Measurements from ENCODE around the gene IFNAR1.
A peak's percentile ranks its signal among the peaks of the same experiment; 100 is the strongest.
"Not testable (repeated sequence)": the region's sequence is repeated elsewhere in the genome, so short reads cannot be mapped to it uniquely, and the experiment has no call there.

The IFNAR1 gene

DNA sequence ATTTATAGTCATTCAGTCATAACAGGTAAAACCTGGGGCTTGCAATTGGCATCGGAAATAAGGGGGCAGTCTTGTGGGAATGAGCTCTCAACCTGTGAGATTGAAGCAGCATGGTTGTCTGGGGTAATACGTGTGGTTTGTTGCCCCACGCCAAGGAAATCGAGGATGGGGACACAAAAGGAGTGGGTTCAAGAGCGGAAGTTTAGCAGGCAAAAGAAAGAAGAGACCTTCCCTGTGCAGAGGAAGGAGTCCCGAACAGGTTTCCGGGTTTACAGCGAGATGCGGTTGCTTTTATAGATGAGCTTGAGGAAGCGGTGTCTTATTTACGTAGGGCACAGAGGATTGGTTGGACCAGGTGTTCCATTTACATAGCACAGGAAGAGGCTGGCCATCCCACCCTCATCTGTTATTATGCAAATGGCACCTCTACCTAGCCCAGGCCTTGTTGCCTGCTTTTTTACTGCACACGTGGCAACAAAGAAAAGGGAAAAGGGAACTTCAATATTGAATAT is 37.3 kb downstream of the IFNAR1 start:
- peak overlapping the region; percentile 22 for H3K4me3 ChIP-seq (ENCODE audit: low read depth, low read length)
- TF ChIP-seq POLR2A (IDR thresholded peaks at IDR 0.05; ENCODE audit: extremely low read depth, insufficient read length) (peak; percentile 83), MYC (IDR thresholded peaks at IDR 0.05; ENCODE audit: low read depth, low read length) (no peak)
- TF ChIP-seq, protein P1, sequence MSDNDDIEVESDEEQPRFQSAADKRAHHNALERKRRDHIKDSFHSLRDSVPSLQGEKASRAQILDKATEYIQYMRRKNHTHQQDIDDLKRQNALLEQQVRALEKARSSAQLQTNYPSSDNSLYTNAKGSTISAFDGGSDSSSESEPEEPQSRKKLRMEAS (IDR thresholded peaks at IDR 0.05; ENCODE audit: low read depth, low read length) = peak; percentile 66; the same call in 1 of the 2 replicates
- TF ChIP-seq, protein P2, sequence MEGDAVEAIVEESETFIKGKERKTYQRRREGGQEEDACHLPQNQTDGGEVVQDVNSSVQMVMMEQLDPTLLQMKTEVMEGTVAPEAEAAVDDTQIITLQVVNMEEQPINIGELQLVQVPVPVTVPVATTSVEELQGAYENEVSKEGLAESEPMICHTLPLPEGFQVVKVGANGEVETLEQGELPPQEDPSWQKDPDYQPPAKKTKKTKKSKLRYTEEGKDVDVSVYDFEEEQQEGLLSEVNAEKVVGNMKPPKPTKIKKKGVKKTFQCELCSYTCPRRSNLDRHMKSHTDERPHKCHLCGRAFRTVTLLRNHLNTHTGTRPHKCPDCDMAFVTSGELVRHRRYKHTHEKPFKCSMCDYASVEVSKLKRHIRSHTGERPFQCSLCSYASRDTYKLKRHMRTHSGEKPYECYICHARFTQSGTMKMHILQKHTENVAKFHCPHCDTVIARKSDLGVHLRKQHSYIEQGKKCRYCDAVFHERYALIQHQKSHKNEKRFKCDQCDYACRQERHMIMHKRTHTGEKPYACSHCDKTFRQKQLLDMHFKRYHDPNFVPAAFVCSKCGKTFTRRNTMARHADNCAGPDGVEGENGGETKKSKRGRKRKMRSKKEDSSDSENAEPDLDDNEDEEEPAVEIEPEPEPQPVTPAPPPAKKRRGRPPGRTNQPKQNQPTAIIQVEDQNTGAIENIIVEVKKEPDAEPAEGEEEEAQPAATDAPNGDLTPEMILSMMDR (IDR thresholded peaks at IDR 0.05; ENCODE audit: low read depth, low read length) = no peak
- peak; percentile 64 for DNase-seq (ENCODE audit: low read depth)

DNA sequence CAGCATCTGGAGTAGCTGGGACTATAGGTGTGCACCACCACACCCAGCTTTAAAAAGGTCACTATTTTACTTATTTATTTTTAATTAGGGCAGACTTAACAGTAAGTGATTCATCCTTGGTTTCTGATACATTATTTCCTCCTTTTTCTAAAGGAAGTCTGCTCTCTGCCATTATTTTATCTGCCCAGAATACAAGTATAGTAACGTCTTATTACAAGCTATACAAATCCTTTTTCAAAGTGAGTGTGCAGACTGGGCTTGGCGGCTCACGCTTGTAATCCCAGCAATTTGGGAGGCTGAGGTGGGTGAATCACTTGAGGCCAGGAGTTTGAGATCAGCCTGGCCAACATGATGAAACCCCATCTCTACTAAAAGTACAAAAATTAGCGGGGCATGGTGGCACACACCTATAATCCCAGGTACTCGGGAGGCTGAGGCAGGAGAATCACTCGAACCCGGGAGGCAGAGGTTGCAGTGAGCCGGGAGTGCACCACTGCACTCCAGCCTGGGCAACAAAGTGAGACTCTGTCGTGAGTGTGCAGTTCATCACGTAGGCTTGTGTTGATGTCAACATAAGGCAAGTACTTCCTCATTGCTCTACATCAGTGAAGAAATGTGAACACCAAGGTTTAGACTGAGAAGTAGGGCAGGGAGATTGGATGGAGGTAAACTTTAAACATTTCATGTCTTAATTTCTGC is 39.3 kb downstream of the IFNAR1 start:
- not testable (repeated sequence) for H3K4me3 ChIP-seq (ENCODE audit: low read depth, low read length)
- DNase-seq (ENCODE audit: low read depth) = peak; percentile 77
- peak; percentile 29; the same call in 1 of the 2 replicates for TF ChIP-seq MYC (IDR thresholded peaks at IDR 0.05; ENCODE audit: low read depth, low read length)
- TF ChIP-seq, protein P1 (IDR thresholded peaks at IDR 0.05; ENCODE audit: low read depth, low read length) = 0 out of 2 replicates have a peak, but pooled peaks have one; percentile 23

DNA sequence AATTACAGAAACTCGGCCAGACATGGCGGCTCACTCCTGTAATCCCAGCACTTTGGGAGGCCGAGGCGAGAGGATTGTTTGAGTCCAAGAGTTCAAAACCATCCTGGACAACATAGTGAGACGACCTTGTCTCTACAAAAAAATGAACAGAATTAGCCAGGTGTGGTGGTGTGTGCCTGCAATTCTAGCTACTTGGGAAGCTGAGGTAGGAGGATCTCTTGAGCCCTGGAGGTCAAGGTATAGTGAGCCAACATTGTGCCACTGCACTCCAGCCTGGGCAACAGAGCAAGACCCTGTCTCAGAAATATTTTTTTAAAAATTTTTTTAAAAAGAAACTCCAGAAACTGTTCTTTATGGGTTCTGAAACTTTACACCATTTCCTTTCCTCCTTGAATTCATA is 40.1 kb downstream of the IFNAR1 start:
- TF ChIP-seq, protein P2 (IDR thresholded peaks at IDR 0.05; ENCODE audit: low read depth, low read length) = no peak
- no peak for TF ChIP-seq MYC (IDR thresholded peaks at IDR 0.05; ENCODE audit: low read depth, low read length)
- no peak for TF ChIP-seq POLR2A (IDR thresholded peaks at IDR 0.05; ENCODE audit: extremely low read depth, insufficient read length)
- TF ChIP-seq, protein P1 (IDR thresholded peaks at IDR 0.05; ENCODE audit: low read depth, low read length) = no peak
- DNase-seq (ENCODE audit: low read depth) = no peak

DNA sequence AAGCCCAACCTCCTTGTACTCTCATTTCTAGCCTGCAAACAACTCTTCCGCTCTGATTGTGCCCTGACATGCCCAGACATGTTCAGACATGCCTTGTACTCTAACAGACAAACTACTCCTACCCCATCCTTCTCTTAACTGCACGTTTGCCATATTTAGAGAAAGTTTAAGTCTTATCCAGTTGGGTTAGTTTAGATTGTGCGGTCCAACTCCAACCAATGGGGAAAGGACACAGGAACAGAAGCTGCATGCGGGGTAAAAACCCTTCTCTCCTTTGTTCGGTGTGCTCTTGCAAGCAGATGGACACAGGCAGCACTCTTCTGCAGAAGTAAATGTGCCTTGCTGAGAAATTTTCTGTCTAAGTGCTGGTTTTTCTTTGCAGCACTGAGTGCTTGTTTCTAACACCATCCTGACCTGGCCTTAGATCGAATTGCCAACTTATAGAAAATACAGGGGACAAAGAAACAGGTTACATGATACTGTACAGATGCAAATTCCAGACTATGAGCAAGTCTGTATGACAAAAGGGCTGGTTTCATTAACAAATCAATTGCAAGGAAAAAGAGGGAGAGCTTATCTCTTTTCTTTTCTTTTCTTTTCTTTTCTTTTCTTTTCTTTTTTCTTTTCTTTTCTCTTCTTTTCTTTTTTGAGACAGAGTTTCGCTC is 42.7 kb downstream of the IFNAR1 start:
- no peak for DNase-seq (ENCODE audit: low read depth)
- TF ChIP-seq MYC (IDR thresholded peaks at IDR 0.05; ENCODE audit: low read depth, low read length) = no peak
- TF ChIP-seq, protein P1 (IDR thresholded peaks at IDR 0.05; ENCODE audit: low read depth, low read length) = no peak
- TF ChIP-seq, protein P2 (IDR thresholded peaks at IDR 0.05; ENCODE audit: low read depth, low read length) = no peak
- no peak for TF ChIP-seq POLR2A (IDR thresholded peaks at IDR 0.05; ENCODE audit: extremely low read depth, insufficient read length)
- H3K4me3 ChIP-seq (ENCODE audit: low read depth, low read length) = no peak overlapping the region

More for the DNA sequence above, 40.1 kb downstream of the IFNAR1 start:
- H3K4me3 ChIP-seq (ENCODE audit: low read depth, low read length) = no peak overlapping the region

DNA sequence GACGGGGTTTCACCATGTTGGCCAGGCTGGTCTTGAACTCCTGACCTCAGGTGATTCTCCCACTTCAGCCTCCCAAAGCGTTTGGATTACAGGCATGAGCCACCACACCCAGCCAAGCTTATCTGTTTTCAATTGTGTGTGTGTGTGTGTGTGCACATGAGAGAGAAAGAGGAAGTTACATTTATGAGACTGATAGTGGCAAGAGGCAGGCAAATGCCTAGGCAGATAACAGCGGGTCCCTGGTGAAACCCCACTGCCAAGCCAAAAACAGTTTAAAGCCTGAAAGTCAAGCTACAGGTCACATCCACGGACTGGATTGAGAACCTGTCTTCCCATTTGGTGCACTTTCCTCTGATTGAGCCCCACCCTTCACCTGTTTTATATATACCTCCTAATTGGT is 43.4 kb downstream of the IFNAR1 start:
- DNase-seq (ENCODE audit: low read depth) = peak; percentile 75
- H3K4me3 ChIP-seq (ENCODE audit: low read depth, low read length) = no peak overlapping the region
- TF ChIP-seq, protein P2 (IDR thresholded peaks at IDR 0.05; ENCODE audit: low read depth, low read length) = no peak
- TF ChIP-seq POLR2A (IDR thresholded peaks at IDR 0.05; ENCODE audit: extremely low read depth, insufficient read length) = no peak
- peak; percentile 42; the same call in 1 of the 2 replicates for TF ChIP-seq MYC (IDR thresholded peaks at IDR 0.05; ENCODE audit: low read depth, low read length)
- TF ChIP-seq, protein P1 (IDR thresholded peaks at IDR 0.05; ENCODE audit: low read depth, low read length) = no peak; the same call in 1 of the 2 replicates

DNA sequence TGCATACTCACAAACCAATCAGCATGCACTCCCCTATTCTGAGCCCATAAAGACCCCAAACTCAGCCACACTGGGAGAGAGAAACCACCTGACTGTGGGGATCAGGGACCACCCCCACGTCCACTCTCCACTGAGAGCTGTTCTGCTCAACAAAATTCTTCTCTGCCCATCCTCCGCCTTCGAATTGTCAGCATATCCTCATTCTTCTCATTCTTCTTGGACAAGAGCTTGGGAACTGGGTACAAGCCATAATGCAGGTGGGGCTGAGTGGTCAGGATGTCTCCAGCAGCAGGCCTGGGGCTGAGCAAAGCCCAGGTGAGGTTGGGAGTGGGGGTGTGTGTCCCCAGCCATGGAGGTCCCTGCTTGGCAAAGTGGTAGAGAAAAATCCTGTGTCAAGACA is 43.8 kb downstream of the IFNAR1 start:
- TF ChIP-seq, protein P1 (IDR thresholded peaks at IDR 0.05; ENCODE audit: low read depth, low read length) = no peak
- TF ChIP-seq MYC (IDR thresholded peaks at IDR 0.05; ENCODE audit: low read depth, low read length) (no peak), POLR2A (IDR thresholded peaks at IDR 0.05; ENCODE audit: extremely low read depth, insufficient read length) (no peak)
- TF ChIP-seq, protein P2 (IDR thresholded peaks at IDR 0.05; ENCODE audit: low read depth, low read length) = no peak
- no peak for DNase-seq (ENCODE audit: low read depth)
- H3K4me3 ChIP-seq (ENCODE audit: low read depth, low read length) = no peak overlapping the region

All from NB4 (cell line).